ENCODE measurements around the gene N4BP2.

DNA sequence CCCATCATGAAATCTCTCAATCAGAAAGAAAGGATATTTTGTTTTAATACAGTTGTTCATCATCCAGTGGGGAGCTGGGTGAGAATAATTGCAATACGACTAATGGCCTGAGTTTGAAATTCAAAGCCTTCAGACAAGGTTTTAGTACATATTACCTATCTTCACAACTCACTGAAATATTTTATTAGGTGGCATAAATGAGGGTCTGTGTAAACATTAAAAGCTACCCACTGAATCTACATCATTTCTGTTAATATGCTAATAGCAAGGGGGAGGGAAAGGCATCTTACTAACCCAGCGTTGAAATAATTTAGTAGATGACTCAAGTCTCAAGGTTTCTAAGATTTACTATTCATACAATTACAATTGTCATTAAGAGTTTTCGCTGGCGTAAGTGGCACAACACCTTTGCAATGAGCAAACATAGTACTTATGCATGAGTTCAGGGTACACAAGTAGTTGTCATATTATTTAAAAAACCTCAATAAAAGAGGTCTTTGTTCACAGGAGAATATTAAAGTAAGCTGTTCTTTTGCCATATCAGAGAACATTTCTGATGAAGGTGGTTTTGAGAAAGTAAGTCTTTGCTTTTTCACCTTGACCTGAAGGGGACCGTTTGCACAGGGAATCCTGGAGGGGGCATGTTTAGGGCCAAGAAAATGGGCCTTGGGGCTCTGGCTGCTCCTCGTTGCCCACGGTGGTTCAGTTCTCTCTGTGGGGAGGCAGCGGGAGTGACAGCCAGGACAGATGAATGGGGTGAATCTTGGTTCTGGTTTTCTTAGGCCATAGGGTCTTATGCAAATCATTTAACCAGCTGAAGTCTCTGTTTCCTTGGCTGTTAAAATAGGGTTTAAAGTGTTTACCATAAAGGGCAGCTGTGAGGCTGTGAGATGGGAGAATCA is 135.7 kb downstream of the N4BP2 start:
- TF ChIP-seq CTCF (IDR thresholded peaks at IDR 0.05): no peak
- no peak for TF ChIP-seq POLR2A (IDR thresholded peaks at IDR 0.05)
